GM12873 (cell line): Measurements from ENCODE around the gene JAKMIP3.

Experiments
- TF ChIP-seq, protein P1 (sequence below): IDR thresholded peaks from 2 replicates; pipeline ENCODE4 v1.5.1; 2012; ENCODE audit warnings: low read depth, mild to moderate bottlenecking, moderate library complexity, low read length, control low read depth; ENCODE audit not compliant: insufficient read depth; ENCODE audit errors: missing control alignments

JAKMIP3 gene

DNA sequence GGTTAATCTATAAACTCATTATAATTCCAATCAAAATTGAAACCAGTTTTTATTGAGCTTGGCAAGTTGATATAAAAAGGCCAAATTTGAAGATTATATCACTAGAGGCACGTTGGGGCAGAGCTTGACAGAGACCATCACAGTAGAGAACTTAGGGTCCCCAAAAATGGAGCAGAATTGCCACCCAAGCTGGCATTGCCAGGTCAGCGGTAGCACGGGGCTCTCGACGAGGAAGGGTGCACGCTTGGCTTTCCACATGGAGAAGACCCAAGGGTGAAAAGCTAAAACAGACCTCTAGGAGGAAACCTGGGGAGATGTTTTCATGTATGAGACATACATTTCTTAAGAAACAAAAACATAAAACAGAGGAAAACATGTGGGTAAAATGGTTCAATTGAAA, 4.3 kb upstream of the JAKMIP3 start:
- TF ChIP-seq, protein P1, sequence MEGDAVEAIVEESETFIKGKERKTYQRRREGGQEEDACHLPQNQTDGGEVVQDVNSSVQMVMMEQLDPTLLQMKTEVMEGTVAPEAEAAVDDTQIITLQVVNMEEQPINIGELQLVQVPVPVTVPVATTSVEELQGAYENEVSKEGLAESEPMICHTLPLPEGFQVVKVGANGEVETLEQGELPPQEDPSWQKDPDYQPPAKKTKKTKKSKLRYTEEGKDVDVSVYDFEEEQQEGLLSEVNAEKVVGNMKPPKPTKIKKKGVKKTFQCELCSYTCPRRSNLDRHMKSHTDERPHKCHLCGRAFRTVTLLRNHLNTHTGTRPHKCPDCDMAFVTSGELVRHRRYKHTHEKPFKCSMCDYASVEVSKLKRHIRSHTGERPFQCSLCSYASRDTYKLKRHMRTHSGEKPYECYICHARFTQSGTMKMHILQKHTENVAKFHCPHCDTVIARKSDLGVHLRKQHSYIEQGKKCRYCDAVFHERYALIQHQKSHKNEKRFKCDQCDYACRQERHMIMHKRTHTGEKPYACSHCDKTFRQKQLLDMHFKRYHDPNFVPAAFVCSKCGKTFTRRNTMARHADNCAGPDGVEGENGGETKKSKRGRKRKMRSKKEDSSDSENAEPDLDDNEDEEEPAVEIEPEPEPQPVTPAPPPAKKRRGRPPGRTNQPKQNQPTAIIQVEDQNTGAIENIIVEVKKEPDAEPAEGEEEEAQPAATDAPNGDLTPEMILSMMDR = no peak

DNA sequence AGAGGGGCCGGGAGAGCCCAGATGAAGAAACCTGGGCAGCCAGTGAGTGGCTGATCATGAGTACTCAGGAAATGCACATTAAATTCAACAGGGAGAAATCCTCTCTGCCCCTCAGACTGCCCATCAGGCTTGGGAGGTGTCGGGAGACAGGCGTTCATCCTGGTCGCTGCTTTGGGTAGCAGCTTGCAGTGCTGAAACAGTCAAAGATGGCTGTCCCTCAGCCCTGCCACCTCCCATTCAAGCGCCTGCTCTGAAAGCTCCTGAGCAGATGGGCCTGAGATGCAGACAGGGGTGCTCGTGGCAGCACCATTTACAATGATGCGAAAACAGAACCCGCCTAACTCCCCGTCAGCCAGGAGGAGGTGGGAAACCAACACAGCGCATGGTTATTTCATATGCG, 3.6 kb upstream of the JAKMIP3 start:
- TF ChIP-seq, protein P1 = no peak

DNA sequence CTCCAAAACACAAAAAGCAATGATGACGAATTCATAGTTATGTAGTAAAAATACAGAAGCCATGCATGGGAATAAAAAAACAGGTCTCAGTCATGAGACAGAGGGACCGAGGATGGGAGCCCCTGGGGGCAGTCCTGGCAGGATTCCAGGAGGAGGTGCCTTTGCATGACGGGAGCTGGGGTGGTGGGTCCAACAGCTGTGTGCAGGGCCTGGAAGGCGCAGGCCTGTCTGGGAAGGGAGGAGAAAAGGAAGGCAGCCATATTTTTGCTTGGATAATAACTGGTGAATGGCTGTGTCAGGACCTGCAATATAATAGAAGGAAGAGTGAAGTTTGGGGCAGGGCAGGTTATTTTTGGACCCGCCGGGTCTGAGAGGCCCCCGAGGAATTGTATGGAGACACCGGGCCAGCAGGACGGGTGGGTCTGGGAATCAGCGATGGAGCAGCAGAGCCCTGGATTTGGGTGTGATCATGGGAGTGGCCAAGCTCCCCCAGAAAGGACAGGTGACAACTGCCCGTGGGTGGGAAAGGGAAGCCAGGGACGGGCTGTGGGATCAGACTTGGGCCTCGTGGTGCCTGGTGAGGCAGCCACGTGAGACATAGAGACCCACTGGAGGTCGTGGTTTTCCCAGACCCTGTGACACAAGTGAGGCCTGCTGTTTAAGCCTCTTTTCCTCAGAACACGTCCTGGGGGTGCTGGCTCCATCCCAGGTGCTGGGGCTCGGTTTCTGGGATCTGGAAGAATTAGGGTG, 2.9 kb upstream of the JAKMIP3 start:
- TF ChIP-seq, protein P1 = no peak

DNA sequence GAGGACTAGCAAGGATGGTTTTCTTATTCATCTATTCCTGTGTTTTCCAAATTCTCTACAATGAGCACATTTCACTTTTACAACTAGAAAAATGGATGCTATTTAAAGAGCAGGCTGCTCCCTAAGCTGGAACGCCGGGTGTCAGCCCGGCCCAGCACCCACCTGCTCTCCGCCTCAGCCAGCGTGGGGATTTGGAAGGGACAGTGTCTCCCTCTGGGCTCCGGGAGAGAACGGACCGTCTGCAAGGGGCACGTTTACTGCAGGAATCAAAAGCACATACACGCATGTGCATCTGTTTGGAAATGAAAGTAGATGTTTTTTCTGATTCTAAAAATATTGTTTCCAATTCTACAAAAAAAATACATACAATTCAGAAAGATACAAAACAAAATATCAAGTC, 2.3 kb upstream of the JAKMIP3 start:
- TF ChIP-seq, protein P1 = no peak

DNA sequence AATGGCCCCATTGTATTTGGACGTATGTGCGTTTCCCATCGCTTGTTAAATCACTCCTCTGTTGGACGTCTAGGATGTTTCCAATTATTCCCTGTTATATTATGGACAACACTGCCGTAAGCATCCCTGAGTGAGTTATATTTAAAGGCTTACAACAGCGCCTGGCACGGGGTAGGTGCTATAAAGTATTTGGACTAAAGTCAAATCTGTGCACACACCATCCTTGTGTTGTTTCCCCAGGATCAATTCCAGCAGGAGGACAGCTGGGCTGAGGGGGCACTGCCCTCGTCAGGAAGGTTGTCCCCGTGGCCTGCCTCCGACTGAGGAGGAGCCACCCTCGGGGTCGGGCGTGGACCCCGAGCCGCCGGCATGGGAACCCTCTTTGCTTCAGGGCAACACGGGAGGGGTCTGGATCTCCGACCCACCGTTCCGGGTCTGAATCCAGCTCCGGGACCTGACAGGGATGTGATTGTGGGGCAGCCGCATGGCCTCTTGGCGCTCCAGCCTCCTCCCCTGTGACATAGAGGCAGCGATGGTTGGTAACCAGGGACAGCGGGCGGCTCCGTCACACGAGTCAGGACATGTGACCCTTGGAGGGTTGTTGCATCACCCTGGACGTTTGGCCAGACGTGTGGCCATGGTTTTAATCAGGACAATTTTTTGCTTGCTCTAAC, 1.5 kb upstream of the JAKMIP3 start:
- TF ChIP-seq, protein P1 = no peak

DNA sequence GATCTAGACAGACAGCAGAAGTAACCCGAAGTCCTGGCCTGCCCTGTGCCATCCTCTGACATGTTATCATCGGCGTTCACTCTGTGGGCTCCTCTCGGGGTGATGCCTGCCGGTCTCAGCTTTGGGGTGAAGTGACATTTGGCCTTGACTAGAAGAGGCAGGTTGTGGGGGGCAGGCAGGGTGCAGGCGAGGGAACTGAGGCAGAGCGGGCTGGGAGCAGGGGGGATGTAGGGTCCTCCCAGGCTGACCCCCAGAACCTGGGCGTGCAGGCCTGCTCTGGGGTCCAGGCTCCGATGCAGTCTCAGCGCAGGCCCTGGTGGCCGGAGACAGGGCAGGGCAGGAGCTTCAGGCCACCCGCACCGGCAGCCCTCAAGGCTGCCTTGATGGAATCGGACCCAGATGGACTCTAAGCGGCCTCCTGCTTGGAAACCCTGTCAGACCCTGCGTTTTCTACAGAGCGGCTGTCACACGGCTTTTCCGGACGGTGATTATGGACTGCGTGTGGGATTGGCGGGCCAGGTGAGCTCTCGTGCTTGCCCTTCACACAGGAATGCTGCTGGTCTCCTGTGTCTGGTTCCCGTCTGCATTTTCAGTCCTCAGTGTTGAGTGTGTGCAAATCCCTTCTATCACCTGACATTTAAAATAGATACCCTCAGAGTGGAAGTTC, 842 bp upstream of the JAKMIP3 start:
- TF ChIP-seq, protein P1 = no peak

DNA sequence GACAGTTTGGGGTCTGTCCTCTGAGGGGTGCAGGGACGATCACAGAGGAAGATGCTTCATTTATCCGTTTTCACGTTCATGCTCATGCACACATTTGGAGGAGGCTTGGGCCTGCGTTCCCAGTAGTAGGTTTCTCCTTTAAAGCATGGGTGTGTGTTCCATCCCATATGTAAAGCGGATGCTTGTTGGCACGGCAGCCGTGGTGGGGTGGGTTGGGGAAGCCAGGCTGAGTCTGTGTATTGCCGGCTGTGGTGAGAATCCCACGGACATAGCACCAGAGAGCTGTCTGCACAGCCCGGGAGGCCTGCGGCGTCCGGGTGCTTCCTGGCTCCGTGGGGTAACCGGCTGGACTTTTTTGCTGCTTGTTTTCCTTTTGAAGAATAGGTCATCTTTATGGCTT, 440 bp downstream of the JAKMIP3 start:
- TF ChIP-seq, protein P1 = no peak
